A673 (cell line): Measurements from ENCODE around the gene POP4. TPM values are rescaled to one million over a fixed set of nuclear protein-coding genes. Genes with fewer than 3 reads are reported as not detected.

Experiments used
- BruUV-seq: library from RNA; stranded (reverse); fragments of 400-500 nt; replicated peaks from 2 replicates; lab custom pipeline; 2021; lab: Mats Ljungman, UMichigan
- CTCF ChIA-PET: fragments of 300-600 bp; sonication (Branson Sonifier 250); formaldehyde crosslinking; loops from one replicate; lab custom pipeline; 2022; ENCODE audit warnings: antibody characterized with exemption; lab: Charles Lee
- POLR2A ChIA-PET: fragments of 300-600 bp; sonication (Branson Sonifier 250); formaldehyde crosslinking; loops from one replicate; lab custom pipeline; 2022; ENCODE audit warnings: antibody characterized with exemption; ENCODE audit not compliant: low non-redundant PET; lab: Charles Lee
- DNase-seq: peaks from one replicate; pipeline ENCODE4 v3.0.0-alpha.2; 2015; ENCODE audit warnings: low spot score
- H3K27ac ChIP-seq: fragments of 200-600 bp; sonication (generic); 2 replicates; pipeline ENCODE4 v1.5.1; 2016; ENCODE audit warnings: mixed run types, low read depth, mild to moderate bottlenecking, mixed read lengths, antibody characterized with exemption, low read length; ENCODE audit not compliant: poor library complexity, severe bottlenecking
- H3K27me3 ChIP-seq: fragments of 200-600 bp; sonication (generic); replicated peaks from 2 replicates; pipeline ENCODE4 v1.6.1; 2017; ENCODE audit warnings: mixed run types, low read depth, mild to moderate bottlenecking, mixed read lengths, antibody characterized with exemption, low read length; ENCODE audit not compliant: insufficient read depth, poor library complexity
- H3K36me3 ChIP-seq: fragments of 200-600 bp; sonication (generic); 2 replicates; pipeline ENCODE4 v1.6.1; 2016; ENCODE audit warnings: mixed run types, mild to moderate bottlenecking, mixed read lengths, antibody characterized with exemption, low read length; ENCODE audit not compliant: insufficient read depth, poor library complexity, severe bottlenecking
- H3K4me1 ChIP-seq: fragments of 200-600 bp; sonication (generic); 2 replicates; pipeline ENCODE4 v1.6.1; 2017; ENCODE audit warnings: mixed run types, mild to moderate bottlenecking, mixed read lengths, antibody characterized with exemption, low read length; ENCODE audit not compliant: insufficient read depth, poor library complexity, severe bottlenecking
- H3K4me3 ChIP-seq: fragments of 200-600 bp; sonication (generic); 2 replicates; pipeline ENCODE4 v1.5.1; 2016; ENCODE audit warnings: low read depth, mixed run types, mild to moderate bottlenecking, mixed read lengths, low read length; ENCODE audit not compliant: poor library complexity, severe bottlenecking
- H3K9me3 ChIP-seq: fragments of 200-600 bp; sonication (generic); 2 replicates; pipeline ENCODE4 v1.6.1; 2016; ENCODE audit warnings: mixed run types, low read depth, mild to moderate bottlenecking, mixed read lengths, antibody characterized with exemption, low read length; ENCODE audit not compliant: poor library complexity, severe bottlenecking
- CTCF ChIP-seq: fragments of 300-800, 200-600 bp; sonication (generic); conservative IDR thresholded peaks from 2 replicates; pipeline ENCODE4 v1.5.1; 2017; ENCODE audit warnings: low read depth, mild to moderate bottlenecking, antibody characterized with exemption, low read length, moderate library complexity, mixed read lengths
- EZH2 ChIP-seq: fragments of 200-600 bp; sonication (generic); IDR thresholded peaks from 2 replicates; pipeline ENCODE4 v1.6.1; 2017; ENCODE audit warnings: borderline replicate concordance, low read depth, mild to moderate bottlenecking, mixed read lengths, antibody characterized with exemption, low read length; ENCODE audit not compliant: poor library complexity, severe bottlenecking
- intact Hi-C: fragments of 100-400 bp; cut with micrococcal nuclease; formaldehyde crosslinking; loops from one replicate; pipeline ENCODE4 v1.10.0; 2022; ENCODE audit not compliant: unreplicated experiment
- total RNA-seq: library from RNA; stranded (reverse); gene quantifications from 2 replicates; pipeline ENCODE4 v1.2.3, GENCODE V29; 2021

The POP4 gene
- total RNA-seq, 1 experiment from 2014 or later = 70.6 TPM

- TF ChIP-seq EZH2 (no peak), CTCF (no peak)
- H3K27me3 ChIP-seq = no peaks in the 10 kb centered on the region
- no peaks in the 10 kb centered on the region for H3K9me3 ChIP-seq
- intact Hi-C loops = no loop called here
- H3K4me3 ChIP-seq = no peak overlapping the region
- no peak for DNase-seq
- POLR2A ChIA-PET = no interaction called here
- H3K36me3 ChIP-seq = no peaks in the 10 kb centered on the region
- BruUV-seq = no TSS peak
- no peak overlapping the region for H3K27ac ChIP-seq
- H3K4me1 ChIP-seq = no peaks in the 10 kb centered on the region
- CTCF ChIA-PET = no interaction called here
These were observed 30.7 kb downstream of the POP4 start for GRCh38 chr19:29636553-29637360.

GRCh38 chr19:29639086-29639485 is 33.0 kb downstream of the POP4 start:
- no peaks in the 10 kb centered on the region for H3K27me3 ChIP-seq
- no peak for TF ChIP-seq CTCF
- TF ChIP-seq EZH2 = no peak

GRCh38 chr19:29640231-29640630 is 34.1 kb downstream of the POP4 start:
- no peak overlapping the region for H3K4me3 ChIP-seq
- no peak overlapping the region for H3K27ac ChIP-seq
- BruUV-seq = no TSS peak
- no peaks in the 10 kb centered on the region for H3K27me3 ChIP-seq
- H3K36me3 ChIP-seq = no peaks in the 10 kb centered on the region
- POLR2A ChIA-PET = no interaction called here
- TF ChIP-seq CTCF = no peak
- TF ChIP-seq EZH2 = no peak
- no peaks in the 10 kb centered on the region for H3K4me1 ChIP-seq
- intact Hi-C loops = no loop called here
- DNase-seq = no peak
- CTCF ChIA-PET = no interaction called here
- H3K9me3 ChIP-seq = no peaks in the 10 kb centered on the region

More at GRCh38 chr19:29639086-29639485, 33.0 kb downstream of the POP4 start:
- DNase-seq = no peak
- no peak overlapping the region for H3K27ac ChIP-seq
- H3K4me1 ChIP-seq = no peaks in the 10 kb centered on the region
- POLR2A ChIA-PET = no interaction called here
- no peaks in the 10 kb centered on the region for H3K36me3 ChIP-seq
- no peaks in the 10 kb centered on the region for H3K9me3 ChIP-seq
- CTCF ChIA-PET = no interaction called here
- no TSS peak for BruUV-seq
- intact Hi-C loops = no loop called here
- no peak overlapping the region for H3K4me3 ChIP-seq
